ENCODE measurements around the gene MOB3B. TPM values are rescaled to one million over a fixed set of nuclear protein-coding genes. Genes with fewer than 3 reads are reported as not detected.
A peak's percentile ranks its signal among the peaks of the same experiment; 100 is the strongest.

Gene MOB3B
- total and polyA plus RNA-seq, 10 of the 15 experiments (the other 5 are each of a cell fraction or from before 2014, with no cell fraction given) = 0.44 to 2.7 (median 0.91) TPM

GRCh38 chr9:27573634-27574590, 44.3 kb upstream of the MOB3B start (continued):
- peak; percentile 67 for TF ChIP-seq PBX3 (IDR thresholded peaks at IDR 0.05; ENCODE audit: insufficient replicate concordance, low read depth, low read length)
- no peak for TF ChIP-seq MTA3 (IDR thresholded peaks at IDR 0.05; ENCODE audit: borderline replicate concordance, low read length)
- TF ChIP-seq PKNOX1 (IDR thresholded peaks at IDR 0.05) = peak; percentile 84
- no peak for TF ChIP-seq IRF5 (IDR thresholded peaks at IDR 0.05; ENCODE audit: borderline replicate concordance)
- no peak for TF ChIP-seq E2F4 (IDR thresholded peaks at IDR 0.05; ENCODE audit: low read depth, low read length)
- peak; percentile 67 for TF ChIP-seq TAF1 (IDR thresholded peaks at IDR 0.05; ENCODE audit: borderline replicate concordance, low read depth, low read length)
- TF ChIP-seq MYC (IDR thresholded peaks at IDR 0.05; ENCODE audit: insufficient read depth, insufficient read length, insufficient replicate concordance, low read length, severe bottlenecking) = no peak
- no peak for TF ChIP-seq RAD21 (IDR thresholded peaks at IDR 0.05; ENCODE audit: insufficient read depth, low read depth, low read length)
- peak; percentile 34; the same call in 1 of the 2 replicates for TF ChIP-seq TCF3 (IDR thresholded peaks at IDR 0.05; ENCODE audit: borderline replicate concordance, insufficient read depth, low read depth, low read length)
- no peak for TF ChIP-seq PRDM15 (CRISPR knock-in tag; IDR thresholded peaks at IDR 0.05)
- no peak for TF ChIP-seq SMARCA5 (IDR thresholded peaks at IDR 0.05)
- no peak for TF ChIP-seq RCOR1 (conservative IDR thresholded peaks at IDR 0.05; ENCODE audit: low read depth, low read length)
- TF ChIP-seq RELA (IDR thresholded peaks at IDR 0.05; ENCODE audit: borderline replicate concordance, partially characterized antibody) = no peak
- peak; percentile 38; the same call in 1 of the 2 replicates for TF ChIP-seq JUNB (IDR thresholded peaks at IDR 0.05)
- no peak; the same call in 1 of the 3 replicates for TF ChIP-seq POU2F2 (IDR thresholded peaks at IDR 0.05; ENCODE audit: borderline replicate concordance, low read depth, low read length)
- TF ChIP-seq SMAD1 (IDR thresholded peaks at IDR 0.05; ENCODE audit: low read depth, partially characterized antibody) = peak; percentile 76
- TF ChIP-seq SIN3A (IDR thresholded peaks at IDR 0.05; ENCODE audit: low read depth, low read length) = no peak; the same call in 1 of the 2 replicates
- TF ChIP-seq NFXL1 (IDR thresholded peaks at IDR 0.05; ENCODE audit: borderline replicate concordance) = no peak
- TF ChIP-seq CREB1 (IDR thresholded peaks at IDR 0.05; ENCODE audit: low read depth) = peak; percentile 100
- peak; percentile 53; the same call in 1 of the 2 replicates for TF ChIP-seq RAD51 (IDR thresholded peaks at IDR 0.05)

Measured in GM12878 (cell line).